Ectodermal cell (in vitro differentiated cells): ENCODE data around the gene FNTB. TPM values are rescaled to one million over a fixed set of nuclear protein-coding genes. Genes with fewer than 3 reads are reported as not detected.

Source experiments
- H3K27ac ChIP-seq: 2 replicates; pipeline ENCODE4 v1.7.0; 2013; ENCODE audit warnings: mild to moderate bottlenecking, low read depth, low read length; ENCODE audit not compliant: insufficient read depth, poor library complexity, severe bottlenecking
- H3K27me3 ChIP-seq: 2 replicates; pipeline ENCODE4 v1.7.0; 2013; ENCODE audit warnings: mild to moderate bottlenecking, low read length; ENCODE audit not compliant: insufficient read depth, control insufficient read depth, poor library complexity, severe bottlenecking
- H3K36me3 ChIP-seq: one replicate; pipeline ENCODE4 v1.7.0; 2013; ENCODE audit warnings: low read length; ENCODE audit not compliant: control insufficient read depth, insufficient read depth
- H3K4me1 ChIP-seq: one replicate; pipeline ENCODE4 v1.7.0; 2013; ENCODE audit warnings: low read length; ENCODE audit not compliant: control insufficient read depth, insufficient read depth
- H3K4me3 ChIP-seq: 2 replicates; pipeline ENCODE4 v1.7.0; 2013; ENCODE audit warnings: low read depth, low read length, control low read depth; ENCODE audit not compliant: insufficient read depth
- H3K9me3 ChIP-seq: 2 replicates; pipeline ENCODE4 v1.7.0; 2013; ENCODE audit warnings: mild to moderate bottlenecking, low read length, moderate library complexity; ENCODE audit not compliant: control insufficient read depth
- WGBS, 2 experiments: methylation state at CpG; one replicate each; pipeline ENCODE4 v1.1.7; 2013; ENCODE audit warnings: missing lambda C conversion rate in 2 of 2; 5-methylcytosine and 5-hydroxymethylcytosine counted together
- polyA plus RNA-seq, 4 experiments: library from polyadenylated mRNA; stranded (reverse); fragments of 50-300 nt; gene quantifications; one replicate each; pipeline ENCODE4 v1.2.3, GENCODE V29; 2013

FNTB gene
- polyA plus RNA-seq (2013, experiment 1 of 4), result 23.8 TPM
- polyA plus RNA-seq (2013, experiment 2 of 4), result 22.9 TPM
- polyA plus RNA-seq (2013, experiment 3 of 4), result 22.3 TPM
- 21.7 TPM for polyA plus RNA-seq (2013, experiment 4 of 4)

GRCh38 chr14:64986648-64987437 is at the start of gene FNTB:
Gene FNTB, plus strand, starts transcription at chr14:64986895. Its CDS starts 59 bp downstream, at chr14:64986954.
- Histone ChIP-seq H3K9me3 (no peaks in the 10 kb centered on the region), H3K4me1 (no peaks in the 10 kb centered on the region), H3K4me3 (peak within 1 kb of the TSS; percentile 92), H3K36me3 (no peaks in the 10 kb centered on the region), H3K27ac (peak within 1 kb of the TSS; percentile 78), H3K27me3 (peaks cover 27% of the 10 kb centered on the region)
- WGBS, 2 experiments, result 0 to 1% methylated on average over 65 of the region's 65 CpGs

GRCh38 chr14:64937171-64937820 is 49.4 kb upstream of the FNTB start:
- Histone ChIP-seq H3K4me1 (no peaks in the 10 kb centered on the region), H3K36me3 (no peaks in the 10 kb centered on the region), H3K4me3 (no peak overlapping the region), H3K27me3 (no peaks in the 10 kb centered on the region), H3K9me3 (no peaks in the 10 kb centered on the region), H3K27ac (no peak overlapping the region)
- 96% methylated on average over 1 of the region's 1 CpG for WGBS, 2 experiments

- Histone ChIP-seq H3K9me3 (no peaks in the 10 kb centered on the region), H3K27ac (no peak overlapping the region), H3K36me3 (no peaks in the 10 kb centered on the region), H3K27me3 (no peaks in the 10 kb centered on the region), H3K4me1 (no peaks in the 10 kb centered on the region), H3K4me3 (no peak overlapping the region)
- WGBS, 2 experiments, result 94 to 98% methylated on average over 1 of the region's 1 CpG
These were observed 48.9 kb upstream of the FNTB start for GRCh38 chr14:64937821-64938193.

- WGBS, 2 experiments, result 92 to 93% methylated on average over 17 of the region's 17 CpGs
- Histone ChIP-seq H3K27me3 (no peaks in the 10 kb centered on the region), H3K9me3 (no peaks in the 10 kb centered on the region), H3K27ac (no peak overlapping the region), H3K4me3 (no peak overlapping the region), H3K4me1 (no peaks in the 10 kb centered on the region), H3K36me3 (no peaks in the 10 kb centered on the region)
These were observed 47.5 kb upstream of the FNTB start for GRCh38 chr14:64938972-64939816.

- Histone ChIP-seq H3K36me3 (no peaks in the 10 kb centered on the region), H3K27me3 (no peaks in the 10 kb centered on the region), H3K27ac (no peak overlapping the region), H3K4me3 (no peak overlapping the region), H3K4me1 (no peaks in the 10 kb centered on the region), H3K9me3 (no peaks in the 10 kb centered on the region)
- 89 to 93% methylated on average over 2 to 3 of the region's 3 CpGs for WGBS, 2 experiments
These were observed 46.9 kb upstream of the FNTB start for GRCh38 chr14:64939817-64940190.

- Histone ChIP-seq H3K27ac (no peak overlapping the region), H3K27me3 (no peaks in the 10 kb centered on the region), H3K36me3 (no peaks in the 10 kb centered on the region), H3K9me3 (no peaks in the 10 kb centered on the region), H3K4me1 (no peaks in the 10 kb centered on the region), H3K4me3 (no peak overlapping the region)
- WGBS, 2 experiments, result 91 to 92% methylated on average over 3 of the region's 3 CpGs
These were observed 46.3 kb upstream of the FNTB start for GRCh38 chr14:64940336-64940910.

- Histone ChIP-seq H3K9me3 (no peaks in the 10 kb centered on the region), H3K4me3 (no peak within 1 kb of the TSS), H3K27ac (no peak within 1 kb of the TSS), H3K4me1 (no peaks in the 10 kb centered on the region), H3K36me3 (no peaks in the 10 kb centered on the region), H3K27me3 (no peaks in the 10 kb centered on the region)
- WGBS, 2 experiments, result 91% methylated on average over 13 of the region's 13 CpGs
These were observed 44.1 kb upstream of the FNTB start, which contains the start of gene GPX2 for GRCh38 chr14:64942531-64943111. Gene GPX2, minus strand, starts transcription at chr14:64942745. Its CDS starts 19 bp downstream, at chr14:64942726.

GRCh38 chr14:64943556-64943955 is 43.1 kb upstream of the FNTB start:
- no peak overlapping the region for H3K27ac ChIP-seq
- WGBS, 2 experiments, result 93 to 94% methylated on average over 6 of the region's 6 CpGs
- no peaks in the 10 kb centered on the region for H3K36me3 ChIP-seq
- no peaks in the 10 kb centered on the region for H3K4me1 ChIP-seq
- H3K27me3 ChIP-seq, result no peaks in the 10 kb centered on the region
- H3K9me3 ChIP-seq, result no peaks in the 10 kb centered on the region
- no peak overlapping the region for H3K4me3 ChIP-seq

GRCh38 chr14:64944041-64944440 is 42.7 kb upstream of the FNTB start:
- Histone ChIP-seq H3K27me3 (no peaks in the 10 kb centered on the region), H3K4me3 (no peak overlapping the region), H3K36me3 (no peaks in the 10 kb centered on the region), H3K9me3 (no peaks in the 10 kb centered on the region), H3K4me1 (no peaks in the 10 kb centered on the region), H3K27ac (no peak overlapping the region)
- WGBS, 2 experiments, result 93 to 94% methylated on average over 2 of the region's 2 CpGs
